ENCODE results near the gene MYO18A.

Gene MYO18A

GRCh38 chr17:29124135-29124924, 55.9 kb downstream of the MYO18A start:
- DNase-seq = no peak

GRCh38 chr17:29123111-29123510, 57.1 kb downstream of the MYO18A start:
- DNase-seq = no peak

- DNase-seq = no peak
Measured at GRCh38 chr17:29121442-29121841, 58.8 kb downstream of the MYO18A start.

GRCh38 chr17:29120433-29120832, 59.8 kb downstream of the MYO18A start:
- DNase-seq = no peak

- DNase-seq = no peak
Measured at GRCh38 chr17:29119265-29119664, 60.9 kb downstream of the MYO18A start.

- DNase-seq = peak; percentile 60
Measured at GRCh38 chr17:29116804-29117753, 63.1 kb downstream of the MYO18A start.

GRCh38 chr17:29115961-29116803, 64.0 kb downstream of the MYO18A start:
- DNase-seq = no peak

- no peak for DNase-seq
Measured at GRCh38 chr17:29115435-29115834, 64.8 kb downstream of the MYO18A start.

GRCh38 chr17:29114141-29114540, 66.1 kb downstream of the MYO18A start:
- no peak for DNase-seq

- DNase-seq = no peak
Measured at GRCh38 chr17:29113334-29113733, 66.9 kb downstream of the MYO18A start.

- DNase-seq = no peak
Measured at GRCh38 chr17:29112771-29113295, 67.4 kb downstream of the MYO18A start.

- DNase-seq = peak; percentile 44
Measured at GRCh38 chr17:29111816-29112499, 68.2 kb downstream of the MYO18A start.

GRCh38 chr17:29110372-29110757, 69.8 kb downstream of the MYO18A start:
- DNase-seq = no peak

GRCh38 chr17:29109477-29110371, 70.5 kb downstream of the MYO18A start:
- DNase-seq = no peak

GRCh38 chr17:29108823-29109476, 71.2 kb downstream of the MYO18A start:
- DNase-seq = no peak

- no peak for DNase-seq
Measured at GRCh38 chr17:29107933-29108822, 72.0 kb downstream of the MYO18A start.

- no peak for DNase-seq
Measured at GRCh38 chr17:29107084-29107483, 73.1 kb downstream of the MYO18A start.

GRCh38 chr17:29103341-29103740, 76.9 kb downstream of the MYO18A start:
- DNase-seq = no peak

GRCh38 chr17:29102741-29103181, 77.4 kb downstream of the MYO18A start:
- no peak for DNase-seq
